HG03175 (cell line): ENCODE measurements around the gene CCDC85B.
"Not testable (repeated sequence)": the region's sequence is repeated elsewhere in the genome, so short reads cannot be mapped to it uniquely, and the experiment has no call there.

Experiments
- ATAC-seq: cut with Tn5 transposase; IDR thresholded peaks from one replicate; pipeline ENCODE4 v1.9.1; 2021; ENCODE audit warnings: mild to moderate bottlenecking, moderate library complexity; ENCODE audit not compliant: unreplicated experiment

CCDC85B gene

DNA sequence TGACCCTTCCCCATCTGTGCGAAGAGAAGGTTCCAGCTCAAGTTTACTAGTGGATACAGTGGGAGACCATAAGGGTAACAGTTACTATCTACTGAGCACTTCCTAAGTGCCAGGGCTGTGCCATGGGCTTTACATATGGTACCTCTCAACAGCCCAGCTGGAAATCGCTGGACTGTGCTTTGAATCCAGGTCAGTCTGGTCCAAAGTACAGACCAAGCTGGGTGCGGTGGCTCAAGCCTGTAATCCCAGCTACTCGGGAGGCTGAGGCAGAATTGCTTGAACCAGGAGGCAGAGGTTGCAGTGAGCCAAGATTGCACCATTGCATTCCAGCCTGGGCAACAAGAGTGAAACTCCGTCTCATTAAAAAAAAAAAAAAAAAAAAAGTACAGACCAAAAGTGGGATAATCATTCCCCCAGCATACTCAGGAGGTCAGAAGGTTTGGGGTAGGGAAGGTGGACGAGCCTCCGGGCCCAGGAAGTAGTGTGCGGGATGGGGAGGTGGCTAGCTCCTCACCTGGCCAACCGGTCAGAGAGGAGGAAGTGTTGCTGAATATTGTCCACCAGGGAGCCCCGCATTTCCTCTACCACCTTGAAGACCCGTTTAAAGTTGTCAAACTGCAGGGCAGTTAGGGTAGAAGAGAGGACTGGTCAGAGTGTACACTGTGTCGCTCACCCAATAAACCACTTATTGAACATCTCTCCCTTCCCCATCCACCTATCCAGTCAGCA, 4.5 kb upstream of the CCDC85B start:
- ATAC-seq, result no peak

DNA sequence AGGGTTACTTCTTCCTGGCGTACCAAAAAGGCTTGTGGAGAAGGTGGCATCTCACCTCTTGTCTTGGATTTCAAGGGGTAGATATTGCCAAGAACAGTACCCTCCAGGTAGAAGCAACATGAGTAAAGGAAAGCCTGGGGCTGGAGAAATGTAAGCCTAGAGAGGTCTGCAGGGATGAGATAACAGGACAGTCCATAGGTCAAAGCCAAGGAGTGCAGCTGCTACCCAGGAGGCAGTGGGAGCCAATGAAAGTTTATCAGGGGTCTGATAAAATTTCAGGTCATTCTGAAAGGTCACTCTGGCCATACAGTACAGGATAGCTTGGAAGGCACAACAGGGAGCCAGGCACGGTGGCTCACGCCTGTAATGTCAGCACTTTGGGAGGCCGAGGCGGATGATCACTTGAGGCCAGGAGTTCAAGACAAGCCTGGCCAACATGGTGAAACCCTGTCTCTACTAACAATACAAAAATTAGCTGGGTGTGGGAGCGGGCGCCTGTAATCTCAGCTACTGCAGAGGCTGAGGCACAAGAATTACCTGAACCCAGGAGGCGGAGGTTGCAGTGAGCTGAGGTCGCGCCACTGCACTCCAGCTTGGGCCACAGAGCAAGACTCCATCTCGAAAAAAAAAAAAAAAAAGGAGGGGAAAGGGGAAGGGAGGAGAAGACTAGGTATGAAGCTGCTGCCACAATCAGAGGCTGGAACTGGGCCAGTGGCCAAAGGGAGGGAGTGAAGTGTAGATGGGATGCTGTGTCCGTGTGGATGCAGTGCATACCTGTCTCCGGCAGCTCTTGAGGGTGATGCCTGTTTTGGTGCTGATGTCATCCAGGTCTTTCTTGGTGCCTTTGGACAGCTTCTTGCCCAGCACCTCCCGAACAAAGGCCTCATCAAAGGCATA, 3.4 kb upstream of the CCDC85B start:
- ATAC-seq, result no peak

DNA sequence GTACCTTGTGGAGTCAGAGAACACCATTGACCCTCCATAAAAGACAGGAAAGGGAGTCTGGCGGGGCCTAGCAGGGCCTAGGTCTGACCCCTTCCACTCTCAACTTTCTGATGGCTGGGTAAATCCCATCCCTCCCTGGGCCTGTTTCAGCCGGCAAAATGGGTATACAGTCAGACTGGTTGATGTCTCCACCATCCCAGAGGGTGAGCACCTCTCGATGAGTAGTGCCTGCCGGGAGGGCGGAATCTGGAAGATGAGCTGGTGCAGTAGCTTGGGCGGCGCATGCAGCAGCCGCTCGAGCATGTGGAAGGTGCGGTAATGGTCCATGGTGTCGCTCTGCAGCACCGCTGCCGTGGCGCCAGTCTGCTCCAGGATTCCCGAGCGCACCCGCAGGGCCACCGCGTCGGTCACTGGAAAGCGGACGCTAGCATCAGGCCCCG, 2.7 kb upstream of the CCDC85B start:
- ATAC-seq, result no peak

DNA sequence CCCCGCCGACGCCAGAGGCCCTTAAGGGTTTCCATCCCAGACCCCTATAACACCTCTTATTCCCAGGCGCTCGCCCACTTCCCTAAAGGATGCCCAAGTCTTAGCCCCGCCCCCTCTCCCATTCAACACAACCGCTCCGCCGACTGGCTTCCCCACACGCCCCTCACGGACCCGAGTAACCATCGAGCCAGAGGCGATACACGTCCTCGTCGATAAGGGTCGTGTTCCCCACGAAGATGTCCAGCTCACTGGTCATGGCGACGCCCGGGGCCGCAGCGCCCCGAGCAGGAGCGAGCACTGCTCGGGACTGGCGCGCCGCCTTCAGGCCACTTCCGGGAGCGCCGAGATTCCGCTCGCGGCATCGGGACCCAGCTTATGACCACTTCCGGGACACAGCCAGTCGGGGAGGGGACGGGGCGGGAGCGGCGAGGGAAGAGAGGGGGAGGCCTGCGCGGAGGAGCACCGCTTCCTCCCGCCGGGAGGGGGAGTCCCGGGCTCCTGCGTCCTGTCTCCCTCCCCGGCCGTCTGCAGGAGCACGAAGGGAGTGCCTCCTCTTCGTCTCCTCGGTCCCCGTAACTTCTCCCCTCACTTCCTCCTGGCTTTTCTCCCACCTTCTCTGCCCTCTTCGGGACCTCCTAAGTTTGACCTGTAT, 2.2 kb upstream of the CCDC85B start, which contains the start of gene FIBP:
Gene FIBP, minus strand, starts transcription at position 309 of the 652 bp plus-strand sequence. Its CDS starts 53 bp downstream, at position 256.
- peak; percentile 50 for ATAC-seq

DNA sequence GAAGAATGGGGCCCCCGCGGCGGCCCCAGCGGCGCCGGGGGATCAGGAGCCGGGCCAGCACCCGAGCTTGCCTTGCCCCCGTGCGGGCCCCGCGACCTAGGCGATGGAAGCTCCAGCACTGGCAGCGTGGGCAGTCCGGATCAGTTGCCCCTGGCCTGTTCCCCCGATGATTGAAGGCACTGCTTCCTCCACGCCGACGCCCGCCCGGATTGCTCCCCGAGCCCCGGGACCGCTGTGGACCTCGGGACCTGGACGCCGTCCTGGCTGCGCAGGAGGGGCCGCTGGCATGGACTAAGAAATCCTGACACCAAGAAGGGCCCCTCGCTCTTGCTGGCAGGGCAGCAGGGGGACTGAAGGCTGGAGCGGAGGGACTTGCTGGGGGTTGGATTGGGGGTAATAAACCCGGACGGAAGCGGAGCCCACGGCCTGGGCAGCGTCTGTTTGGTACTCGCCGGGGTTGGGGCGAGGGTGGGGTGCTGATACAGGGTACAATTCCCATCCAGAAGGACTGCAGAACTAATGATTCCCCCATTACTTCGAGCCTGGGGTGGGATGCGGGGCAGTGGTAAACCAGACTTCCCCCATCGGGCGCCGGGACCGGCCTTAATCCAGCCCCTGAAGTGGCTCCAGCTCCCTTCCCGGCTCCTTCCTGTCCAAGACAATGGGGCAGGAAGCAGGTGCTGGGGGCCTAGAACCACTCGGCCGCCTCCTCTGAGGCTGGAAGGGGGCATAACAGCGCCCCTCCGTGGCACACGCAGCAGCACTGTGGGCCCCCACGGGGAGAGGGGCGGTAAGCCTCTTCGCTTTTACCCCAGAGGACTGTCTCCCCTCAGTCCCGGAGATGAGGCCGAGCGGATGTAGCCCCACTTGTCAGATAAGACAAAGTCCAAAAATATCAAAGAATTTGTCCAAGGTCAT, 1.0 kb downstream of the CCDC85B start:
- ATAC-seq, result no peak

DNA sequence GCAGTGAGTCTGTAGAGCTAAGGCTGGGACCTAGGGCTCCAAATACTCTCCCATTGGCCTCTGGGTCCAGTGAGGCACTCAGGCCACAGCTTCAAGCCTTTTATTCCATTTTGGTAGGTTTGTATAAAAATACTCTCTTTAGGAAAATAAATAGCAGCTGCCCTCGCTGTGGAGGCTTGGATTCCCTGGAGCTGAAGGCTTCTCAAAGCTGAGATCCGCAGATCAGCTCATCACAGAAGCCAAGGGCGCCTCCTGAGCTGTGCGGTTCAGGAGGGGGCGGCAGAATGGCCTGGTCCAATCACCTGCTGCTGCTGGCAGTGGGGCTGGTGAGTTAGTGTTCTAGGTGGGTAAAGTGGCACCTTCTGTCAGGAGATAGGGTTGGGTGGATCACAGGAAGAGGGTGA, 1.7 kb downstream of the CCDC85B start:
- not testable (repeated sequence) for ATAC-seq

DNA sequence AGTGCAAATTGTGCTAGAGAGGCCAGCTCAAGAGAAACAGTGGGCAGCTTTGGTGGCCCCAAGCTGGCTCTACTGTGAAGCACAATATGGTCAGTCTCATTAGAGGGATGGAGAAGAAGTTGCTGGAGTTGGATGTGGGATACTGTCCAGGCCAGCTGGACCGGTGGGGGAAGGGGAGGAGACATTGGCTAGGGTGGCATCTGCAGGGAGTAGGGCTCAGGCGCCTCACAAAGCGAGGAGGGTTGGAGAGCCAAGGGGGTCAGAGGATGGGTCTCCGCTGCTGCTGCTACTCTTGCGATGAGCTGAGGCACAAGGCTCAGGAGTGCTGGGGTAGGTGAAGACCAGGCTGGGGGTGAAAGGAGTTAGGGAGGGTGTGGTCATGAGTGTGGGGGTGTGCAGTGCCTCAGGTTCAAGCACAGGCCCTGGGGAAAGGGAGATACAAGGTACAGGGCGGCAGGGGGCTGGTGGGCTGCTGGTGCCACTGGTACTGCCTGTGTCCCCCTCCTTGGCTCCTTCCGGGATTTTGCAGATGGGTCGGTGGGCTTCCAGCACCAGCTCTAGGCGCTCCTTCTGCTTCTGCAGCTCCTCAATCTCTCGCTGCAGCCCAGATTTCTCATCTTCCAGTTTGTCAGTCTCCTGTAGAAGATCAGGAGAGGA, 2.3 kb downstream of the CCDC85B start:
- ATAC-seq, result no peak

DNA sequence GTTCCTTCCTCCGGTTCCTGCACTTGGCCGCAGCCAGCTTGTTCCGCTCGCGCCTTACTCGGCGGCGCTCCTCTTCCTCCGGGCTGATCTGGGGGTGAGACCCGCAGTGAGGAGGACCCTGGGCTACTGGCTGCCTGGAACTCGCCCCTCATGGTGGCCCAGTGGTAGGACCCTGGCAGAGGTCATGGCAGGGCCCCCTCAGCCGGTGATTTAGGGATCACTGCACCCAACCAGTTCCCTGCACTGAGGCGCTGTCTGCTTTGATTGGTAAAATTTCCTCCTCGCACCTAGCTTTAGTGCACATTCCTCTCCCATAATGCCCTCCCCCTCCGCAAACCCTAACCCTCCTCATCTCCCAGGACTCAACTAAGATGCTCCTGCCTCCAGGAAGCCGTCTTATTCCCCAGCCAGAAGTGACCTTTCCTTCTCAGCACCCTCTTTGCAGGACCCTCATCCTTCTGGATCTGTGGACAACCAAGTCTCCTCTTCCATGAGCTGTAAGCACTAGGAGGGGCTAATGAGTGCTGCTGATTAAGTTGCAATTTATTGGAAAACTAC, 3.6 kb downstream of the CCDC85B start:
- ATAC-seq, result no peak

DNA sequence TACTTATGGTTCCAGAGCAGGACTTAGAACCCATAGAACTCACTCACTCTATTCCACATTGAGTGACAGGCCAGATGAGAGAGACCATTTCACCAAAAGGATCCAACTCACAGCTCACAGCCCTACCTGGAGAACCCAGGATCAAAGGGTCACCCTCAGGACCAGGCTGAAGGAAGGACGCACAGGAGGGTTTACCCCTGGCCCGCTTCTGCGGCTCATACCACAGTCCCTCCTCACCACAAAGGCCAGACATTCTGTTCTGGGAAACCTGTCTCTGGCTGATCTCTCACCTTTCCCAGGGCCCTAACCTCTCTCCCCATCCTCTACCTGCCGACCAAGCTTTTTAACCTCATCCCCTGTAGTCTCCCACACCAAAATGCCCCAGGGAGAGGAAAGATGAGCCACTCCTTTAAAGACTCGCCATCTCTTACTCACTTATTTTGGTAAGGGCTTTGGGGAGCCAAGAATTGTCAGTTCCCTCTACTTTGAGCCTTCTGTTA, 5.1 kb downstream of the CCDC85B start:
- ATAC-seq, result no peak

DNA sequence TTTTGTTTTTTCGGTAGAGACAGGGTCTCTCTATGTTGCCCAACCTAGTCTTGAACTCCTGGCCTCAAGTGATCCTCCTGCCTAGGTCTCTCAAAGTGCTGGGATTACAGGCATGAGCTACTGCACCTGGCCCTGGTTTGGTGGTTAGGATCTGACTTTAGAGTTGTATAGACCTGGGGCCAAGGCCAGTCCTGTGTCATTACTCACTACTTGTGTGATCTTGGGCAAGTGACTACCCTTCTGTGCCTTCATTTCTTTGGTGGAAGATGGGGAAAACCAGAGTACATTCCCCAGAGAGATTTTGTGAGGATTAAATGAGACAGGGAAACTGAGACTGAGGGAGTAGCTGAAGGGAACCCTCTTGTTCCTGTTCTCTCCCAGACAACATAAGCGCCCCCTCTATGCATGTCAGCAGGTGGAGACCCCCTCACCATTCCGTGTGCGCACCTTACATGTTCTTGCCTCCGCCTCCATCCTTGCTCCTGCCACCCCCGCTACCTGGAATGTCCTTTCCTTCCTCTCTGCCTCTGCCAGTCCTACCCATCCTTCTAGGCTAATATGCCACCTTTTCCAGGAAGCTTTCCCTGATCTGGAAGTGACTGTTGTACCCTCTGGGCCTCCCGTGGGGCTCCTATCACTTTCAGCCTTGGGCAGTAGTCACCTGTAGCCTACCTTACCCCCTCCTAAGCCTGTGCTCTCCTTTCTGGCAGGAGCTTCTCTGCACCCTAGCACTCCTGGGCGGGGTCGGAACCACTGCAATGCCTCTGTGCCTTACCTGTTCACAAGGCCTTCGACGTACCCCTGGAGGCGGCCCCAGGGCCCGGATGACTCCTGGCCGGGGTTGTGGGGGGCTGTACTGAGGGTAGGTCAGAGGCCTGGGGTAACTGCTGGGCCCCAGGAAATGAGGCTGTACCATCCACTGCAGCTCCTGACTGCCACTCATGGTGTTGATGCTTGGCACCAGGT, 5.8 kb downstream of the CCDC85B start:
- no peak for ATAC-seq

DNA sequence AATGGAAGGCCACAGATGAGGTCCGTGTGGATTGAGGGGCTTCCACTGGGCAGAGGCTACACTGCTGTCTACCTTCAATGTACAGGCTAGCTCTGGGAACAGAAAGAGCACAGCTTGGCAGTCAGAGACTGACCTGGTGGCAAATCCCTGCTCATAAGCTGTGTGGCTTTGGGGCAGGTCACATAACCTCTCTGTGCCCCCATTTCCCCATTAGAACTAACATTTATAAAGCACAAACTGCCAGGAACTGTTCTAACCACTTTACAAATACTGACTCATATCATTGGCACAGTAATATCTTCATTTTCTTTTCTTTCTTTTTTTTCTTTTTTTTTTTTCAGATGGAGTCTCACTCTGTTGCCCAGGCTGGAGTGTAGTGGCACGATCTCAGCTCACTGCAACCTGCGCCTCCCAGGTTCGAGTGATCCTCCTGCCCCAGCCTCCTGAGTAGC, 6.6 kb downstream of the CCDC85B start:
- ATAC-seq, result no peak

DNA sequence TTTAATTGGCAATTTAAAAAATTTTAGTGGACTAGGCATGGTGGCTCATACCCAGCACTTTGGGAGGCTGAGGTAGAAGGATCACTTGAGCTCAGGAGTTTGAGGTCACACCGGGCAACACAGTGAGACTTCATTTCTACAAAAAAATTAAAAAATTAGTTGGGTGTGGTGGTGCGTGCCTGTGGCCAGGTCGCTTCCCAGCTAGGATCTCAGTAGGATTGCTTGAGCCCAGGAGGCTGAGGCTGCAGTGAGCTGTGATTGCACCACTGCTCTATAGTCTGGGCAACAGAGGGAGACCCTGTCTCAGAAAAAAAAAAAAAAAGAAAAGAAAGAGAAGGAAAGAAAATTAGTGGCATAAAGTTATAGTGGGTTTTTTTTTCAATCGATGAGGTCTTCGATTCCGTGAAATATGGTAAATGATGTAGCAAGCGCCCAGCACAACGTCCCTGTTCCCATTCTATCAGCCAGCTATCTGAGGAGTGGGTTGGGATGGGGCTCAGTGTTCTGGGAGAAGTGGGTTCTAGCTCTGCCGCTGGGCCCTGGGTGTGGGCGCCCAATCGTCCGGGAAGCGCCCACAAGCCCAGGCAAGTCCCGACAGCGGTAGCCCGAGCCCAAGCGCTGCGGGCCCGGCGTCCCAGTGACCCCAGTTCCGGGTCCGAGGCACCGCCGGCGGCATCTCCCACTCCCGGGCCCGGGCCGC, 8.3 kb downstream of the CCDC85B start:
- ATAC-seq, result no peak

DNA sequence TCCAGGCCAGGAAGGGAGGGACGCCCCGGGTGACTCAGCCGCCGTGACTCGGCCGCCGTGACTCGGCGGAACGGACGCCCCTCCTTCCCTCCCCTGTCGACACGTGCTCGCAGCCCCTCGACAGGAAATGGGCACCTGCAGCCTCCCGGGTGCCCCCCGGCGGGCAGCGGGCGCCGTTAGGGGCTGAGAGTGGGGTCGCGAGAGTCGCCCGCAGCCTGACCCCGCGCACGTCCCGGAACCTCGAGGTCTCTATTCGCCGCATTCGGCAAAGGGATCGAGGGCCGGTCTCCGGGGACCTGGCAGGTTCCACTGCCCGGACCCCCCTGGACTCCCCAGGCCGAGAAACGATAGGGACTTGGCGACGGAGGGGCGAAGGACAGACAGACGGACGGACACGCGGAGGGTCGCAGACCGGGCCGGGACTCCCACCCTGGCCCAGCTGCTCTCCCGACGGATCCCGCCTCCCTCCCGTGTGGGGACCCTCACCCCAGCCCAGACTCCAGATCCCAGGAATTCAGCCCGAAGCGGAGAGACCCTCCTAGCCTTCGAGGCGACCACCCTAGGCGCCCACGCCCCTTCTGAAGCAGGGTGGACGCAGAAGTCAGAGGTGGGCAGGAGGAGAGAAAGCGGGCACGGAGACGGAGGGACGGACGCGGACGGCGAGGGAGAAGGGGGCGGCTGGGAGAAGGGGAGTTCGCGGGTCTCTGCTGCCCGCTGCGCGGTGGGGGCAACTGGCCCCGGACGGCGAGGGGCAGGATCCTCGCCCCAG, 9.1 kb downstream of the CCDC85B start:
- ATAC-seq, result no peak

DNA sequence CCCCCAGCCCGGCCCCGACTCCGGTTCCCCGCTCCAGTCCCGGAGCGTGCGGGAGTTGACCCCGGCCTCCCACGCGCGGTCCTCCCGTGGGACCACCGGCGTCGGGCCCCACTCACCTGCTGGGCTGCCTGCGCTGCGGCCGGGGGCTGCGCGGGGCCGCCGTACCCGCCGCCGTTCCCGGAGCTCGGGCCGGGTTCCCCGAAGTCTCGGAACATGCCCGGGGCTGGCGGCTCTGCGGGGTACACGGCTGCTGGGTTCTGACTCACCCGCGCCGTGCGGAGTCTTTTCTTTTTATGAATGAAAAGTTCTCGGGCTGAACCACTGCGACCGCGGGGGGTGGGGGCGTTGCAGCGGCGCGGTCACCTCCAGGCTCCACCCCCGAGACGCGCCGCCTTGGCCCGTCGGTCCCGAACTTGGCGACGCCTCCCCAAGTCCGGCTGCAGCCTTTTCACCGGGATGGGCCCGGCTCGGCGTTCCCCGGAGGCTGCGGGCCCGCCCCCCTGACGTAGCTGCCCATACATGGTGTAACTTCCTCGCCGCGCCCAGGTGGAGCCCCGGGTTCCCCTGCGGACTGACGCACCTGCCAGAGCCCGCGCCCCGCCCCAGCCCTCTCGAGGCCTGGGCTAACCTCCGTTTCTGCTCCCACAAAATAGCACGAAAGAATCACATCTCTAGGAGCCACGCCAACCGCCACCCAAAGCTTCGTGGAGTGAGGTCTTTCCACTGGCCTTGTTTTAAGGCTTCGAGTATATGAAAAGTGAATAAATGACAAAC, 9.8 kb downstream of the CCDC85B start, which contains the start of gene FOSL1:
Gene FOSL1, minus strand, starts transcription at position 264 of the 774 bp plus-strand sequence. Its CDS starts 49 bp downstream, at position 215.
- peak; percentile 78 for ATAC-seq

DNA sequence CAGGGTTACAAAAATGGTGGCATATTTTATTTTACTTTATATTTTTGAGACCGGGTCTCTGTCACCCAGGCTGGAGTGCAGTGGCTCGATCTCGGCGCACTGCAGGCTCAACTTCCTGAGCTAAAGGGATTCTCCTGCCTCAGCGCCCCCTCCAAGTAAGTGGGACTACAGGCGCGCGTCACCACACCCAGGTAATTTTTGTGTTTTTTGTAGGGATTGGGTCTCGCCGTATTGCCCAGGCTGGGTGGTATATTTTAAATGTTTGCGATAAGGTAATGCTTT, 10.4 kb downstream of the CCDC85B start:
- no peak for ATAC-seq

DNA sequence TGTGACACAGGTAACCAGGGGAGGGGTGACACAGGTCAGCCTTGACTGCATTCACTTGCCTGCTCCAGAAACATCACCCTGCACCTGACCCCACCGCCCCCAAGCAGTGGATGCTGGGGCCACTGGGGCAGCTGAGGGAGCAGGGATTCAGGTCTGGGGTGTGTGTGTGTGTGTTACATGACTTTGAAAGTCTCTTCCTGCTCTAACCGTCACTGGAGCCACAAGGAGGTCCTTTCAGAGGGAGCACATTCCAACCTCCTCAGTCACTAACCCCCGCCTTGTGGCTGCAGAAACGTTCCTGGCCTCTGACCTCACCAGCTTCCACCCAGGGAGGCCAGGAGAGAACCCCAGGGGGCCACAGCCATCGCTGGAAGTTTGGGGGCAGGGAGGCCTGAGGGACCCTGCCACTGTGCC, 12.6 kb downstream of the CCDC85B start:
- ATAC-seq, result no peak
